HG03280 (cell line): ENCODE results near the gene TMEM184C.

ENCODE experiments used
- ATAC-seq: cut with Tn5 transposase; IDR thresholded peaks from one replicate; pipeline ENCODE4 v1.9.1; 2021; ENCODE audit warnings: mild to moderate bottlenecking, moderate library complexity; ENCODE audit not compliant: unreplicated experiment

TMEM184C gene

DNA sequence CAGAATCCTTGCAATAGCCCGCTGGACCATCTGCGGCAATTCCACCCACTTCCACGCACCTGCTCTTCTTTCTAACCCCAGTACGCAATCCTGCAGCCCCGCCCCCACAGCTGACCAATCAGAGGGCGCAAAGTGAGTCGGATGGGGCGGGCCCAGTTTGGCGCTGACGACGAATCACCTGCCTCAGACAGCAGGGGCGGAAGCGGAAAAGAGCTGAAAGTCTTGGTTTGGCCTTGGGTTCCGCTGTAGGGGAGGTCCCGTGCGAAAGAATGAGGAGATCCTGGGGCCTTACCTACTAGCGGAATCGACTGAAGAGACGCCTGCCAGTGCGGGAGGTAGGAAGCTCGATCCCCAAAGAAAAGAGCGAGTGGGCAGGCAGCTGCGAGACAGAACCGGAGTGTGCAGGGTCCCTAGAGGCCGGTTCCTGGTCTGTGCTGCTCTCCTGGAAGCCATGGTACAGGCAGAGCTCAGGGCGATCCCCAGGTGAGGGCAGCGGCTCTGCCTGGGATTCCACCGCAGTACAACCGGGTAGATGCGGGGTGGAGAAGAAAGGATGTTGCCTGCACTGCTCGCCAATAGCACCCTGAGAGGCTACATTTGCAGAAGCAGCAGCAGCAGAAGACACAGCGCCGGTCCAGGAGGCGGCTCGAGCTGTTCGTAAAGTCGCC lies at the start of gene TMEM184C:
TSS of gene TMEM184C (plus strand) at position 225 of the 668 bp plus-strand sequence. CDS start 560 bp downstream, outside the sequence.
- peak; percentile 99 for ATAC-seq

- no peak for ATAC-seq
These were observed 46.6 kb upstream of the TMEM184C start for GRCh38 chr4:147570616-147571015.

DNA sequence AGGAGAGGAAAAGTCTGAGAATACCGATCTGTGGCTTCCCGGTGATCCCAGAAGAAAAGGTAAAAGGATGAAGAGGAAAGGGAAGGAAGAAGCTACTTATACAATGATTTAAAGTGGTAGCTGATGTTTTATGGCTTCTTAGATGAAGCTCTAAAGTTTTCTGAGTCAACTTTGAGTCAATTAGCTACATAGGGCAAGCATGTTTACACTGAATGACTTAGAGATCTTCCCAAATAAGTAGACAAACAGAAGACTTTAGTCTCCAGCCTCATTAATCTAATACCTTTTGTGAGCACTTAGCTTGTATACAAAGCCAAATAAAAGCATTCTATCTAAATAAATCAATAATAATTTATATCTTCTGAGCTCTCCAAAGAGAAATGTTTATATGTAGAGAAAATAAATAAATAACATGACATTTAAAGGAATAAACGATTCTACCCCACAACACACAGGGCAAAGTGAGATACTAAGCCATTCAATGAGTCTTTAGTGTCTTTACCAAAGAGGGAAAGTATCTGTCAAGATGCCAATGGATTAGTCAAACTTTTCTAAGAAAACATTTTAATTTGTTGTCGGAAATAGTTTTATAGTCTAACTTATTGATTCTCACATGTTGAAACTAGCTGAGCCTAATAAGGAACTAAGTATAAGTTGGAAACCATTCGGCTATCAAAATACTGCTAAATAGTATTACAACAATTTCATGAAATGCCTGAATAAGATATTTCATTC lies 46.0 kb upstream of the TMEM184C start:
- no peak for ATAC-seq

DNA sequence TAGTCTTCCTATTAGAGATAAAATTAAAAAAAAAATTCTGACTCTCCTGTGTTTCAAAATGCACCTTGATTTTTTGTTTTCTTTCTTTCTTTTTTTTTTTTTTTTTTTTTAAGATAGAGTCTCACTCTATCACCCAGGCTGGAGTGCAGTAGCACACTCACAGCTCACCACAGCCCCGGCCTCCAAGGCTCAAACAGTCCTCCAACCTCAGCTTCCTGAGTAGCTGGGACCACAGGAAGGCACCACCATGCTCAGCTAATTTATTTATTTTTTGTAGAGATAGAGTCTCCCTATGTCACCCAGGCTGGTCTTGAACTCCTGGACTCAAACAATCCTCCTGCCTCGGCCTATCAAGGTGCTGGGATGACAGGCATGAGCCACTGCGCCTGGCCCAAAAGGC lies 41.1 kb upstream of the TMEM184C start:
- ATAC-seq, result no peak

DNA sequence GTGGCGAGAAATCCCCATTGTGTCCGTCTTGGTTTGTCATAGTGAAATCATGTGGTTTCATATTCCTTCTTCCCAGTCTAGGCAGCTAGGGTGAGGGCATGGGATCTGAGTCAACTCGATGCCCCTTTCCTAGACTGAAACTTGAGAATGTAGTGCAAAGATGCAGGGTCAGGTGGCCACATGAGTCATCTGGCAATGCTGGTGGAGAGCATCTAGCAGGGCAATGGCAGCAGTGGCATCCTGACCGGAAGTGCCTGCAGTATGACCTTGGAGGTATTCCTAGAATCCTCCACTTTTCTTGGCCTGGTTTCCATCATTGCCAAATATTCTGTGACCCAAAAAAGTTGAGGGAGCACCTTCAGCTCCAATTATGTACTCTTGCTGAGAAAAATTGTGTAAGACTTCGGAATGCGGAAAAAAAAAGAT lies 39.1 kb upstream of the TMEM184C start:
- ATAC-seq, result no peak

DNA sequence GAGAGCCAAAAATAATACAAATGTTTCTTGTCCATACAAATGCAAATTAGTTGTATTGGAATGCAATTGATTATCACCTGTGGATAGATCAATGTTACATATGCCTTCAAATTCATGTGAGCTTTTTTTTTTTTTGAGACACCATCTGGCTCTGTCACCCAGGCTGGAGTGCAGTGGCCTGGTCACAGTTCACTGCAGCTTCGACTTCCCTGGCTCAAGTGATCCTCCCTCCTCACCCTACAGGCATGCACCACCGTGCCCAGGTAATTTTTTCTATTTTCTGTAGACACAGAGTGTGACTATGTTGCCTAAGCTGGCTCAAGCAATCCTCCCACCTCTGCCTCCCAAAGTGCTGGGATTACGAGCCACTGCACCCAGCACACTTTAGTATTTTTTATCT lies 38.6 kb upstream of the TMEM184C start:
- no peak for ATAC-seq

- no peak for ATAC-seq
These were observed 36.8 kb upstream of the TMEM184C start for GRCh38 chr4:147580396-147580795.

GRCh38 chr4:147581606-147582350 lies 35.4 kb upstream of the TMEM184C start:
- ATAC-seq, result no peak

GRCh38 chr4:147582386-147583060 lies 34.7 kb upstream of the TMEM184C start:
- ATAC-seq, result no peak

- ATAC-seq, result no peak
These were observed 33.3 kb upstream of the TMEM184C start for GRCh38 chr4:147583876-147584275.

DNA sequence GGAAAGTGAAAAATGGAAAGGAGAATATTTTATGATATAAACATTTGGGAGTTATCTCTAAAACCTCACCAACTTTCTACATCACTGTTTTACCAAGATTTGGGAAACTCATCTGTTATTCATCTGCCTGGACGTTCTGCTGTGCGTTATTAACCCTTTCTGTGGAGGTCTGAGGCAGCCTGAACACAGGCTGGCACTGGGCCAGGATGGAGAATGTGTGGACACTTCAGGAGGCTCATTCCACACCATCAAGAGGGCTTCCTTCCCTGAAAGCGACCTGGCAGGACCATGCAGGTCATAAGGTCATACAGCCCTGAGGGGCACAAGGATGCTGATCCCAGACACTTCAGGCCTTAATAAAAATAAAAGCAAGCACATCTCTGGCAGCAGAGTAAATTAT lies 31.2 kb upstream of the TMEM184C start:
- no peak for ATAC-seq

- peak; percentile 77 for ATAC-seq
These were observed 30.6 kb upstream of the TMEM184C start for GRCh38 chr4:147586637-147587036.

DNA sequence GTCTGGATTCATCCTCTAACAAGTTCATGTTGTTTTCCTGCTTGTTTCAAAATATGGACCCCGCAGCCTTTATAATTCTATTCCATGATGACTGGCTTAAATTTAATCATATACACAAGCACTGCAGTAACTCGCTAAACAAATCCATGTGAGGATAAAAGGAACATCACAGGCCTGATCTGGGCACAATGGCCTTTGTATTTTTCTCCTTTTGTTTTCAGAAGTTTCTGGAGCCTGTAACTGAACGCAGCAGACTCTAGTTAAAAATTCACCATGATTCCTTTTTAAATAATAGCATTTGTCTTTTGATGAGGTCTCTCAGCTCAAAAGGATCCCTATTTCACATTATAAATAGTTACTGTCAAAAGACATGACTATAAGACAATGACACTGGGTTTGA lies 30.2 kb upstream of the TMEM184C start:
- ATAC-seq, result no peak

GRCh38 chr4:147589586-147589985 lies 27.6 kb upstream of the TMEM184C start:
- ATAC-seq, result no peak

- ATAC-seq, result peak; percentile 52
These were observed 26.8 kb upstream of the TMEM184C start for GRCh38 chr4:147590249-147590920.

DNA sequence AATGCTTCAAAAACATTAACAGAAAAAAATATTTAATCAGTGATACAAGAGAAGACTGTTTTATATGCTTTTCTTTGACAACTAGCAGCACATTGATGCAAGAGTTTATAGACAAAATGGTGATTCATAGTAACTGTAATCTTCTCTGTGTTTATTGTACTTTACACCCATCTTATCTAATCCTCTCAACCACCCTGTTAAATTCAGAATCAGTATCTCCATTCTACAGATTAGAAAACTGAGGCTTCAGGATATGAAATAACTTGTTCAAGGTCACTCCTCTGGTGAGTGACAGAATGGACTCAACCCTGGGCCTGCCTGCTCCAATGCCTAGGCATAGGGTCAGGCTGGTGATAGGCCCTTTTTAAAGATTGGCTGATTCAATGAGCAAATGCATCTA lies 26.1 kb upstream of the TMEM184C start:
- ATAC-seq, result no peak

DNA sequence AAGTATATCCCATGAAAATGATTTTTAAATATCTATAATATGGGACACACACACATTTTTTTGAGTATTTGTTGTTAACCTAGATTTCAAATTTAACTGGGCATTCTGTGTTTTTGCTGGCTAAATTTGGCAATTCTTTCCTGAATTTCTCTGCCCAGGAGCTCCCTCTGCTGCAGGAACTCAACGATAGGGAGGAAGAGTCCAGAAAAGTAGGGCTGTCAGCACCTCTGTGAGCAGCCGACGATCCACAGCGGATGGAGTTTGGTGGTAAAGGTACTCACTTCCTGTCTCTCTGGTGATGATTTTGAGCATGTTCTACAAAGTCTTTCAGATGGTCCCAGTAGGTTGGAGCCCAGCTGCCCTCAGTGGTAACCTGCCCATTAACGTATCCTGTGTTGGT lies 23.1 kb upstream of the TMEM184C start:
- no peak for ATAC-seq

GRCh38 chr4:147594578-147594977 lies 22.6 kb upstream of the TMEM184C start:
- no peak for ATAC-seq

GRCh38 chr4:147596377-147596776 lies 20.8 kb upstream of the TMEM184C start:
- ATAC-seq, result no peak

- ATAC-seq, result no peak
These were observed 20.2 kb upstream of the TMEM184C start for GRCh38 chr4:147596981-147597380.

GRCh38 chr4:147597561-147597960 lies 19.6 kb upstream of the TMEM184C start:
- ATAC-seq, result no peak
